GM12865 (cell line): ENCODE data around the gene RNASE8.

Experiments used
- DNase-seq: peaks from one replicate; pipeline ENCODE4 v3.0.0; 2010; ENCODE audit warnings: low read depth
- H3K4me3 ChIP-seq: 2 replicates; pipeline ENCODE4 v1.5.1; 2011; ENCODE audit warnings: mild to moderate bottlenecking, low read depth, low read length, control low read depth
- TF ChIP-seq, protein P1 (sequence below): IDR thresholded peaks from 2 replicates; pipeline ENCODE4 v1.5.1; 2011; ENCODE audit warnings: low read length, control low read depth, low read depth, inconsistent platforms; ENCODE audit not compliant: insufficient read depth; ENCODE audit errors: missing control alignments

The RNASE8 gene

DNA sequence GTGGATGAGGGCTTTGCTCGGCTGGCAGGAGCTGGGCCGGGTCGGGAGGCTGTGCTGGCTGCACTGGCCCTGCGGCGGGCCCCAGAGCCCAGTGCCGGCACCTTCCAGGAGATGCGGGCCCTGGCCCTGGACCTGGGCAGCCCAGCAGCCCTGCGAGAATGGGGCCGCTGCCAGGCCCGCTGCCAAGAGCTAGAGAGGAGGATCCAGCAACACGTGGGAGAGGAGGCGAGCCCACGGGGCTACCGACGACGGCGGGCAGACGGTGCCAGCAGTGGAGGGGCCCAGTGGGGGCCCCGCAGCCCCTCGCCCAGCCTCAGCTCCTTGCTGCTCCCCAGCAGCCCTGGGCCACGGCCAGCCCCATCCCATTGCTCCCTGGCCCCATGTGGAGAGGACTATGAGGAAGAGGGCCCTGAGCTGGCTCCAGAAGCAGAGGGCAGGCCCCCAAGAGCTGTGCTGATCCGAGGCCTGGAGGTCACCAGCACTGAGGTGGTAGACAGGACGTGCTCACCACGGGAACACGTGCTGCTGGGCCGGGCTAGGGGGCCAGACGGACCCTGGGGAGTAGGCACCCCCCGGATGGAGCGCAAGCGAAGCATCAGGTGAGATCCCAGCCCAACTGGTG is 24.0 kb downstream of the RNASE8 start:
- no peak for DNase-seq
- TF ChIP-seq, protein P1, sequence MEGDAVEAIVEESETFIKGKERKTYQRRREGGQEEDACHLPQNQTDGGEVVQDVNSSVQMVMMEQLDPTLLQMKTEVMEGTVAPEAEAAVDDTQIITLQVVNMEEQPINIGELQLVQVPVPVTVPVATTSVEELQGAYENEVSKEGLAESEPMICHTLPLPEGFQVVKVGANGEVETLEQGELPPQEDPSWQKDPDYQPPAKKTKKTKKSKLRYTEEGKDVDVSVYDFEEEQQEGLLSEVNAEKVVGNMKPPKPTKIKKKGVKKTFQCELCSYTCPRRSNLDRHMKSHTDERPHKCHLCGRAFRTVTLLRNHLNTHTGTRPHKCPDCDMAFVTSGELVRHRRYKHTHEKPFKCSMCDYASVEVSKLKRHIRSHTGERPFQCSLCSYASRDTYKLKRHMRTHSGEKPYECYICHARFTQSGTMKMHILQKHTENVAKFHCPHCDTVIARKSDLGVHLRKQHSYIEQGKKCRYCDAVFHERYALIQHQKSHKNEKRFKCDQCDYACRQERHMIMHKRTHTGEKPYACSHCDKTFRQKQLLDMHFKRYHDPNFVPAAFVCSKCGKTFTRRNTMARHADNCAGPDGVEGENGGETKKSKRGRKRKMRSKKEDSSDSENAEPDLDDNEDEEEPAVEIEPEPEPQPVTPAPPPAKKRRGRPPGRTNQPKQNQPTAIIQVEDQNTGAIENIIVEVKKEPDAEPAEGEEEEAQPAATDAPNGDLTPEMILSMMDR, result no peak
- no peak overlapping the region for H3K4me3 ChIP-seq

DNA sequence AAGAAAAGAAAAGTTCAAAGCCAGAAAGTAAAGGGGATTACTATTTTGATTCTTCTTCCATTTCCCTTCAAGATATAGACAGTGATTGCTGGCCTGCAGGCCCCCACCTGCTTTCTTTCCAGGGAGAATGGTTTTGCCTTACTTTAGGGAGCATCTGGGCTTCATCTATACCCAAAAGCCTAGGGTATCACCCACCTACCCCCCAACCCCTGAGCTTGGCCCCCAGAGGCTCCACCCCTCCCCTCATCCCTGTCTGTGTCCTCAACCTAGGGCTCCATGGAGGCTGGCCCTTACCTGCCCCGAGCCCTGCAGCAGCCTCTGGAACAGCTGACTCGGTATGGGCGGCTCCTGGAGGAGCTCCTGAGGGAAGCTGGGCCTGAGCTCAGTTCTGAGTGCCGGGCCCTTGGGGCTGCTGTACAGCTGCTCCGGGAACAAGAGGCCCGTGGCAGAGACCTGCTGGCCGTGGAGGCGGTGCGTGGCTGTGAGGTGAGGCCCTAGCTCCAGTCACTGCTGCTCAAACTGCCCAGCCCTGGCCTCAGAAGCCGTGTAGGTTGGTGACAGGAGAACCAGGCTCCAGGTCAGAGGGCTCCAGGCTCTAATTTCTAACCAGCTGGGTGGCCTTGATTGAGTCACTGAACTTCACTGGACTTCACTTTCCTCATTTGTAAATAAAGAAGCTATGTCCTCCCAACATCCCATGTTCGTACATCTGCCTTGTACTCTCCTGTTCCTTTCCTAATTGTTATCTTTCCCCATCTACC is 26.1 kb downstream of the RNASE8 start:
- TF ChIP-seq, protein P1, result no peak
- H3K4me3 ChIP-seq, result no peak overlapping the region
- DNase-seq, result no peak

DNA sequence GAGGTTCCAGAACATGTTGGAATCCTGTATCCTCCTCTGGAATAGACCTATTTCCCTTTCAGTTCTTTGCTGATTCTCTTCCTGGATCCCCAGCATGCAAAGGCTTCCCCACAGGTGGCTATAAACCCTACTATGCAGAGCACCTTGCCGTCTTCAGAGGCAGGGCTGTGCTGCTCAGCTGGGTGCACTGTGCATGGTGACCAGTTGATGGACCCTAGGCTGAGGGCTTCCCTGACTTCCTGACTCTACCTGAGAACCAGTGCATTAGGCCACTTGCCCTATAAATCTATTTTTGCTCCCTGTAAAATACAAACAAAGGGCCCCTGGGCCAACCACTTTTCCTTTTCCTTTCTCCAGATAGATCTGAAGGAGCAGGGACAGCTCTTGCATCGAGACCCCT is 26.8 kb downstream of the RNASE8 start:
- no peak for DNase-seq
- no peak overlapping the region for H3K4me3 ChIP-seq
- TF ChIP-seq, protein P1, result no peak

DNA sequence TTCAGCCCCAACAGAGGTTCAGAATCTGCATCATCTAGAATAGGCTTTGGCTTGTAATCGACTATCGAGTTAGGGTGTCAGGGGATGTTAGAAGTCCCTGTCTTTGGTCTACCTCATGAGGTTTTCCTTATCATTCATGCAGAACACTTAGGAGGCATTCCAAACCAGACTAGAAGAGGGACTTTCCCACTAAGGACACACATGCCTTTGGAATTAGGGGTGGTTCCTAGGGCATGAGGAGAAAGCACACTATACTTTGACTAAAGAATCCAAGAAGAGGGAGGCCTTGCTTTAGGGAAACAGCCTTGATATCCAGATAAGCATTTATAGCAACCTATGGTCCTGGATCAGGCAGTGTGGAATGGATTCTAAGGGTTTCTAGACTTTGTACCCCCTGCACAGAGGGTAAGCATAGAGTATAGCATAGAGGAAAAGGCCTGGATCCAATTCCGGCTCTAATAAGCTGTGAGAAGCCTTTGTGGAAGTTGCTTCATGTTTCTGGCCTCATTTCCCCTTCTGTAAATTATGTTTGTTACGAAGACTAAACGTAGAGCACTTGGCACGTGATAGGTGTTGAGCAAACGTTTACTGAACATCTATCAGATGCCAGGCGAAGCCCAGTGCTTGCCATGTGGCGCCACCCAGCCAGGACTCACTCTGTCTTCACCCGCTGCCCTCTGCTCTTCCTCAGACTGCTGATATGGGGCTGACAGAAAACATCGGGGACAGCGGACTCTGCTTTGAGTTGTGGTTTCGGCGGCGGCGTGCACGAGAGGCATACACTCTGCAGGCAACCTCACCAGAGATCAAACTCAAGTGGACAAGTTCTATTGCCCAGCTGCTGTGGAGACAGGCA is 27.6 kb downstream of the RNASE8 start:
- H3K4me3 ChIP-seq, result no peak overlapping the region
- TF ChIP-seq, protein P1, result no peak
- no peak for DNase-seq

DNA sequence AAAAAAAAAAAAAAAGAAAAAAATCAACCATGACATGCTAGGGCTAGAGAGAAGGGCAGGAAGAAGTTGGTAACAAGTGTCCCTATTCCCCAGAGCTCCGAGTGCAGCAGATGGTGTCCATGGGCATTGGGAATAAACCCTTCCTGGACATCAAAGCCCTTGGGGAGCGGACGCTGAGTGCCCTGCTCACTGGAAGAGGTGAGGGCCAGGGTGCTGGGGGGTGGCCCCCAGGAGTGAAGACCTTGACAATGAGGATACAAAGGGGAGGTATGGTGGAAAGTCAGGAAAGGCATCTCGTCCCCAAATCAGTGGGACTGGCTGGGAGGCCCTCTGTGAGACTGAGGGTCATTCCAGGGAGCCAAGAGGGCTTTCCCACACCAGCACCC is 29.3 kb downstream of the RNASE8 start:
- no peak overlapping the region for H3K4me3 ChIP-seq
- TF ChIP-seq, protein P1, result no peak
- no peak for DNase-seq

DNA sequence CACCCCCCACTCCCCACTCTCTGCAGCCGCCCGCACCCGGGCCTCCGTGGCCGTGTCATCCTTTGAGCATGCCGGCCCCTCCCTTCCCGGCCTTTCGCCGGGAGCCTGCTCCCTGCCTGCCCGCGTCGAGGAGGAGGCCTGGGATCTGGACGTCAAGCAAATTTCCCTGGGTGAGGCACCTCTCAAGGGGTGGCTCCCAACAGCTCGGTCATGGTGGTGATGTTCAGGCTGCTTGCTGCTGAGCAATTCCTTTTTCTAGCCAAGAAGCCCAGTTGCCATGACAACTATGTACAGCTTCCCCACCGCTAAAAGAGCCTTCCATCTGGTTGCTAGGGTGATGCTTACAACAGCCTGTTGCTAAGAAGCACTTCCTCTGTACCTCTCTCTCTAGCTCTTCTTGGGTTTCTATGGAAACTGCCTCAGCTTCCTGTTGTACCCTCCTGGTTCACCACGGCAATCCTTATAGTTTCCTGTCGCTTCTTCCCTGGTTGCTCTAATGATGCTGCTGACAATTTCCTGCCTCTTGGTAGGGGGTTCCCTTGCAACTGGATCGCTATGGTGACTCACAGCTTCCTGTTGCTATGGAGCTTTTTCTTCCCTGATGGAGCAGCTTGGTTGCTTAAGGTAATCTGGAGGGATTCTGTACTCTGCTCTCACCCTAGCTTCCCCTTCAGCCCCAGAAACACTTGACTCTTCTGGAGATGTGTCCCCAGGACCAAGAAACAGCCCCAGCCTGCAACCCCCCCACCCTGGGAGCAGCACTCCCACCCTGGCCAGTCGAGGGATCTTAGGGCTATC is 29.9 kb downstream of the RNASE8 start:
- peak; percentile 78 for DNase-seq
- TF ChIP-seq, protein P1, result no peak
- H3K4me3 ChIP-seq, result no peak overlapping the region
